ENCODE measurements around the gene SLC16A3. TPM values are rescaled to one million over a fixed set of nuclear protein-coding genes. Genes with fewer than 3 reads are reported as not detected.

SLC16A3 gene
- total and polyA plus RNA-seq, 2 of the 8 experiments (the other 6 are each of a cell fraction or from before 2014, with no cell fraction given): 3.8 to 8.7 TPM

- H2BK20ac ChIP-seq (ENCODE audit: low read length): no peak overlapping the region
- no peak overlapping the region for H4K91ac ChIP-seq (replicated peaks; ENCODE audit: insufficient read length, low read length)
- no peak overlapping the region for H2BK5ac ChIP-seq (ENCODE audit: low read depth, low read length)
- no peak overlapping the region for H3K27ac ChIP-seq (ENCODE audit: low read depth, low read length)
- no peak overlapping the region for H2BK12ac ChIP-seq (ENCODE audit: low read depth, low read length)
- no peaks in the 10 kb centered on the region for H3K23me2 ChIP-seq (ENCODE audit: low read depth, low read length)
- DNase-seq (ENCODE audit: low read depth in 1 of 2, low spot score in 2 of 2) (no peak), FAIRE-seq (no peak)
- no peak overlapping the region for H3K23ac ChIP-seq (ENCODE audit: insufficient read length)
- H3K79me2 ChIP-seq (ENCODE audit: control insufficient read depth in 1 of 2, insufficient read depth in 2 of 2, low read length in 2 of 2): no peaks in the 10 kb centered on the region
- no peak overlapping the region for H2BK120ac ChIP-seq (replicated peaks; ENCODE audit: low read depth, low read length)
- H3K4me1 ChIP-seq (replicated peaks in 1 of 4; ENCODE audit: control insufficient read depth in 3 of 4, insufficient read depth in 4 of 4, low read length in 3 of 4): peaks cover 3 to 10% (median 6%) of the 10 kb centered on the region in 4 experiments
- 0 out of 8 replicates have a peak, but pooled peaks cover 0 to 3% (median 0%) of the 10 kb centered on the region in 4 experiments for H3K36me3 ChIP-seq (ENCODE audit: control insufficient read depth in 2 of 4, insufficient read depth in 4 of 4, low read length in 3 of 4)
- no peak overlapping the region for H3K4me3 ChIP-seq (ENCODE audit: extremely low read depth in 1 of 4, insufficient read depth in 2 of 4, low read depth in 3 of 4, low read length in 4 of 4)
- H3K18ac ChIP-seq (ENCODE audit: extremely low read depth, low read length): no peak overlapping the region
- H3K79me1 ChIP-seq (ENCODE audit: low read depth, low read length): no peaks in the 10 kb centered on the region
- H2AFZ ChIP-seq (ENCODE audit: low read length): no peak overlapping the region
- H3K4ac ChIP-seq (replicated peaks; ENCODE audit: insufficient read length, low read depth, low read length): no peak overlapping the region
- H3K14ac ChIP-seq (ENCODE audit: insufficient read length): no peak overlapping the region
- no peak overlapping the region for H4K5ac ChIP-seq (ENCODE audit: insufficient read length, low read depth, low read length)
- no peak overlapping the region for H2BK15ac ChIP-seq (ENCODE audit: low read length)
- H4K8ac ChIP-seq (ENCODE audit: extremely low read depth, insufficient read depth, low read length): no peak overlapping the region; the same call in 1 of the 2 replicates
- no peaks in the 10 kb centered on the region for H3K9me3 ChIP-seq (ENCODE audit: insufficient read depth in 2 of 2, low read depth in 1 of 2, low read length in 1 of 2)
- peaks cover 30 to 55% (median 50%) of the 10 kb centered on the region in 4 experiments for H3K27me3 ChIP-seq (replicated peaks in 1 of 4; ENCODE audit: control insufficient read depth in 3 of 4, extremely low read depth in 1 of 4, insufficient read depth in 3 of 4, low read length in 3 of 4)
- H4K20me1 ChIP-seq (replicated peaks in 1 of 2; ENCODE audit: control insufficient read depth in 1 of 2, insufficient read depth in 2 of 2, low read length in 2 of 2): peaks cover 17 to 32% of the 10 kb centered on the region in 2 experiments
- ChIA-PET POLR2A (ENCODE audit: partially characterized antibody) (no interaction called here), CTCF (ENCODE audit: partially characterized antibody) (interaction anchor here (0.6 to 1.5 kb wide), 6 partner anchors 15 to 436 kb away, joined by 3 to 4 read pairs (median 3); partner anchors contain the start of gene DCXR)
- 76% methylated on average over 7 of the region's 13 CpGs; no CpG with 5 or more reads in 1 of the 2 experiments for WGBS, 2 experiments (ENCODE audit: extremely low coverage in 1 of 2, insufficient coverage in 1 of 2, insufficient read length in 1 of 2, insufficient replicate concordance in 2 of 2, low coverage in 1 of 2, low lambda C conversion rate in 2 of 2, missing lambda C conversion rate in 1 of 2)
- no peak overlapping the region for H3K9ac ChIP-seq (replicated peaks in 1 of 4; ENCODE audit: extremely low read depth in 1 of 4, low read depth in 3 of 4, low read length in 3 of 4)
- no peak overlapping the region for H3K4me2 ChIP-seq (ENCODE audit: insufficient read depth in 1 of 2, low read depth in 2 of 2, low read length in 2 of 2)
- no peak overlapping the region for H3K56ac ChIP-seq (replicated peaks; ENCODE audit: insufficient read length, low read depth, low read length)
- H2AK5ac ChIP-seq (ENCODE audit: low read depth, low read length): no peak overlapping the region
- TF ChIP-seq RAD21 (IDR thresholded peaks at IDR 0.05 in 1 of 2, conservative IDR thresholded peaks at IDR 0.05 in 1 of 2; ENCODE audit: low read depth in 2 of 2, low read length in 2 of 2) (no peak), CHD1 (IDR thresholded peaks at IDR 0.05; ENCODE audit: low read depth, low read length) (no peak), ASH2L (IDR thresholded peaks at IDR 0.05; ENCODE audit: low read length) (no peak), CHD2 (IDR thresholded peaks at IDR 0.05; ENCODE audit: low read length) (no peak), SP2 (IDR thresholded peaks at IDR 0.05; ENCODE audit: low read length) (no peak), ZNF274 (IDR thresholded peaks at IDR 0.05; ENCODE audit: borderline replicate concordance, extremely low read depth, low read length) (no peak), BRCA1 (IDR thresholded peaks at IDR 0.05; ENCODE audit: low read depth, low read length) (no peak), MAFK (IDR thresholded peaks at IDR 0.05; ENCODE audit: low read depth, low read length) (no peak), RBBP5 (IDR thresholded peaks at IDR 0.05; ENCODE audit: borderline replicate concordance, low read depth, low read length) (no peak), CEBPB (IDR thresholded peaks at IDR 0.05; ENCODE audit: low read depth, low read length) (no peak), TAF1 (IDR thresholded peaks at IDR 0.05; ENCODE audit: low read depth, low read length) (no peak), TAF7 (optimal IDR thresholded peaks at IDR 0.05; ENCODE audit: borderline replicate concordance, low read depth, low read length) (no peak), KDM1A (IDR thresholded peaks at IDR 0.05; ENCODE audit: borderline replicate concordance, low read length) (no peak)
These were observed 49.4 kb upstream of the SLC16A3 start for GRCh38 chr17:82179412-82179811.

All from H1 (cell line).